Measurements from ENCODE around the gene IFITM2.

IFITM2 gene

DNA sequence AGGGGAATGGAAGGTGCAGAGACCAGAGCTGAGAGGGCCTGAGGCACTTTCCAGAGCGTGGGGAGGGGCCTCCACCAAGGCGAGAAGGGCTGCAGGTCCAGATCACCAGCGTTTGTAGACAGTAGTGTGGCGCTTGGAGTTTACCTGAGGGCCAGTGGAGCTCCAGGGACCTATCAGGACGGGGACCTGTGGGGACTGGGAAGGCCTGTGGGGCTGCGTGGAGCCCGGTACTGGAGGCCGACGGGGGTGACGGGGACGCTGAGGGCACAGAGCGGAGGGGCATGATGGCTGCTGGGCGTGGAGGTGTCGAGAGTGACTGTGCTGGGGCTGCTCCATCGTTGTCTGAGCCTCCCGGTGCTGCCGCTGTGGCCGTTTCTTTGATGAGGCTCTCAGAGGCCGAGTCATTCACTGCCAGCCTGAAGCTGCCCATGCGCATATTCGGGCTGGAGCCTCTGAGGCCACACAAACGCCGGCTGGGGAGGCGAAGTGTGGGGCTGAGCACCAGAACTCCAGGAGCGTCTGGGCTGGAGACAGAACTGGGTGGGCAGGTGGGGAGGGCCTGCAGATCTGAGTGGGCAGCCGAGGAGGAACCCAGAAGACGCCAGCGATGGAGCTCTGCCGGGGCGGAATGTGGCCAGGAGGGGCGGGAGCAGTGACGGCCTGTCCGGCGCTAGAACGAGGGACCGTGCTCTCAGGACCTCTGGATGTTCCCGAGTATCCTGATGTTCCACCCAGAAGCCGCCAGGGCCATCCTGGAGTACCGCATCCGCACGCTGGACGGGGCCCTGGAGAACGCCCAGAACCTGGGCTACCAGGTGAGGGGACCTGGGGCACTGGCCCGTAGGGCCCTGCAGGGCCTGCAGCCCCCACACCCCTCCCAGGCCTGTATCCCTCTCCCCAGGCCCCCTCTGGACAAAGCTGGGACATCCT, 16.1 kb upstream of the IFITM2 start:
- ChIA-PET POLR2A (no interaction called here), CTCF (no interaction called here)
- TF ChIP-seq, protein P1, sequence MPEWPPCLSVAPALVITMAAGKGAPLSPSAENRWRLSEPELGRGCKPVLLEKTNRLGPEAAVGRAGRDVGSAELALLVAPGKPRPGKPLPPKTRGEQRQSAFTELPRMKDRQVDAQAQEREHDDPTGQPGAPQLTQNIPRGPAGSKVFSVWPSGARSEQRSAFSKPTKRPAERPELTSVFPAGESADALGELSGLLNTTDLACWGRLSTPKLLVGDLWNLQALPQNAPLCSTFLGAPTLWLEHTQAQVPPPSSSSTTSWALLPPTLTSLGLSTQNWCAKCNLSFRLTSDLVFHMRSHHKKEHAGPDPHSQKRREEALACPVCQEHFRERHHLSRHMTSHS (tag by site-specific recombination; IDR thresholded peaks at IDR 0.05): no peak
- Histone ChIP-seq H3K9me3 (ENCODE audit: control insufficient read depth, insufficient read depth, low read depth, low read length) (no peaks in the 10 kb centered on the region), H3K36me3 (ENCODE audit: control insufficient read depth in 2 of 2, insufficient read depth in 1 of 2, low read length in 2 of 2) (peaks cover 0 to 32% of the 10 kb centered on the region in 2 experiments; a peak in 1 of 3 replicates), H3K4me3 (ENCODE audit: low read depth, low read length) (no peak overlapping the region), H3K27ac (ENCODE audit: extremely low read depth, low read depth, low read length) (no peak overlapping the region), H3K4me1 (ENCODE audit: control insufficient read depth, insufficient read depth, low read length) (no peaks in the 10 kb centered on the region)

DNA sequence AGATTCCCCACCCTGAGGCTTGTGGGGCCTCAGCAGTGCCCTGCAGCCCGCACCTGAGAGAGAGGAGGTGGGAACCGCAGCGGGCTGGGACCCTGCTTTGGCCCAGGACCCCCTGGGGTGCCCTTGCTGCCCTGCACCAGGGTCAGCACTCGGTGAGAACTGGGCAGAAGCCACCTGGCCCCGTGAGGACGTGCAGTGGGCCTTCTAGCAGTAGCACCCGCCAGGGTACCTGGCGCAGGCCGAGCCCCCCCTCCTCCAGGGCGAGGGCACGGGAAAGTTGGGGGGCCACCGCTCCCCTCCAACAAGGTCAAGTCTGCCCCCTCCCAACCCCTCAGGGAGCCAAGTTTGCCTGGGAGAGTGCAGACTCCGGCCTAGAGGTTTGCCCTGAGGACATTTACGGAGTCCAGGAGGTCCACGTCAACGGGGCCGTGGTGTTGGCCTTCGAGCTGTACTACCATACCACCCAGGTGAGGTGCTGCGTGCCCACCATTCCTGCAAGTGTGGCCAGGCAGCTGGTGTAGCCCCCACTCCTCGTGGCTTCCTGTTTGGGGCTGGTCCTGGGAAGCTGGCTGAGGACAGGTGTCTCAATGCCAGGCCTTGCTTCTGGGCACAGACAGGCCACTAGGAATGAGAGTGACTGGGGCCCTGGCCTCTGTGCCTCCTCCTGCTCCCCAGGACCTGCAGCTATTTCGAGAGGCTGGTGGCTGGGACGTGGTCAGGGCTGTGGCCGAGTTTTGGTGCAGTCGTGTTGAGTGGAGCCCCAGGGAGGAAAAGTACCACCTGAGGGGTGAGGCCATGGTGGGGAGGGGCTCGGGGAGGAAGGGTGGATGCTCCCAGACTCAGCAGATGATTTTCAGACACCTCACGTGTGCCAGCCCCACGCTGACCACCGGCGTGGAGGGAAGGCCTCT, 15.2 kb upstream of the IFITM2 start:
- TF ChIP-seq KLF7 (tag by site-specific recombination; IDR thresholded peaks at IDR 0.05; ENCODE audit: borderline replicate concordance) (no peak), ZNF664 (tag by site-specific recombination; IDR thresholded peaks at IDR 0.05) (no peak), ZXDB (tag by site-specific recombination; IDR thresholded peaks at IDR 0.05) (no peak), ZNF560 (tag by site-specific recombination; IDR thresholded peaks at IDR 0.05; ENCODE audit: borderline replicate concordance) (no peak), ZNF707 (tag by site-specific recombination; IDR thresholded peaks at IDR 0.05) (no peak), ZNF140 (tag by site-specific recombination; IDR thresholded peaks at IDR 0.05) (no peak), ZNF19 (tag by site-specific recombination; IDR thresholded peaks at IDR 0.05; ENCODE audit: low read depth) (no peak), ZNF146 (tag by site-specific recombination; IDR thresholded peaks at IDR 0.05) (no peak), ZNF76 (tag by site-specific recombination; IDR thresholded peaks at IDR 0.05; ENCODE audit: borderline replicate concordance, low read depth) (no peak), YY1 (tag by site-specific recombination; IDR thresholded peaks at IDR 0.05) (no peak), ZNF202 (tag by site-specific recombination; IDR thresholded peaks at IDR 0.05; ENCODE audit: borderline replicate concordance) (no peak)
- TF ChIP-seq, protein P2, sequence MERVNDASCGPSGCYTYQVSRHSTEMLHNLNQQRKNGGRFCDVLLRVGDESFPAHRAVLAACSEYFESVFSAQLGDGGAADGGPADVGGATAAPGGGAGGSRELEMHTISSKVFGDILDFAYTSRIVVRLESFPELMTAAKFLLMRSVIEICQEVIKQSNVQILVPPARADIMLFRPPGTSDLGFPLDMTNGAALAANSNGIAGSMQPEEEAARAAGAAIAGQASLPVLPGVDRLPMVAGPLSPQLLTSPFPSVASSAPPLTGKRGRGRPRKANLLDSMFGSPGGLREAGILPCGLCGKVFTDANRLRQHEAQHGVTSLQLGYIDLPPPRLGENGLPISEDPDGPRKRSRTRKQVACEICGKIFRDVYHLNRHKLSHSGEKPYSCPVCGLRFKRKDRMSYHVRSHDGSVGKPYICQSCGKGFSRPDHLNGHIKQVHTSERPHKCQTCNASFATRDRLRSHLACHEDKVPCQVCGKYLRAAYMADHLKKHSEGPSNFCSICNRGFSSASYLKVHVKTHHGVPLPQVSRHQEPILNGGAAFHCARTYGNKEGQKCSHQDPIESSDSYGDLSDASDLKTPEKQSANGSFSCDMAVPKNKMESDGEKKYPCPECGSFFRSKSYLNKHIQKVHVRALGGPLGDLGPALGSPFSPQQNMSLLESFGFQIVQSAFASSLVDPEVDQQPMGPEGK (tag by site-specific recombination; IDR thresholded peaks at IDR 0.05): no peak
- TF ChIP-seq, protein P3, sequence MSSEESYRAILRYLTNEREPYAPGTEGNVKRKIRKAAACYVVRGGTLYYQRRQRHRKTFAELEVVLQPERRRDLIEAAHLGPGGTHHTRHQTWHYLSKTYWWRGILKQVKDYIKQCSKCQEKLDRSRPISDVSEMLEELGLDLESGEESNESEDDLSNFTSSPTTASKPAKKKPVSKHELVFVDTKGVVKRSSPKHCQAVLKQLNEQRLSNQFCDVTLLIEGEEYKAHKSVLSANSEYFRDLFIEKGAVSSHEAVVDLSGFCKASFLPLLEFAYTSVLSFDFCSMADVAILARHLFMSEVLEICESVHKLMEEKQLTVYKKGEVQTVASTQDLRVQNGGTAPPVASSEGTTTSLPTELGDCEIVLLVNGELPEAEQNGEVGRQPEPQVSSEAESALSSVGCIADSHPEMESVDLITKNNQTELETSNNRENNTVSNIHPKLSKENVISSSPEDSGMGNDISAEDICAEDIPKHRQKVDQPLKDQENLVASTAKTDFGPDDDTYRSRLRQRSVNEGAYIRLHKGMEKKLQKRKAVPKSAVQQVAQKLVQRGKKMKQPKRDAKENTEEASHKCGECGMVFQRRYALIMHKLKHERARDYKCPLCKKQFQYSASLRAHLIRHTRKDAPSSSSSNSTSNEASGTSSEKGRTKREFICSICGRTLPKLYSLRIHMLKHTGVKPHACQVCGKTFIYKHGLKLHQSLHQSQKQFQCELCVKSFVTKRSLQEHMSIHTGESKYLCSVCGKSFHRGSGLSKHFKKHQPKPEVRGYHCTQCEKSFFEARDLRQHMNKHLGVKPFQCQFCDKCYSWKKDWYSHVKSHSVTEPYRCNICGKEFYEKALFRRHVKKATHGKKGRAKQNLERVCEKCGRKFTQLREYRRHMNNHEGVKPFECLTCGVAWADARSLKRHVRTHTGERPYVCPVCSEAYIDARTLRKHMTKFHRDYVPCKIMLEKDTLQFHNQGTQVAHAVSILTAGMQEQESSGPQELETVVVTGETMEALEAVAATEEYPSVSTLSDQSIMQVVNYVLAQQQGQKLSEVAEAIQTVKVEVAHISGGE (tag by site-specific recombination; conservative IDR thresholded peaks at IDR 0.05; ENCODE audit: low read depth): no peak
- TF ChIP-seq, protein P4, sequence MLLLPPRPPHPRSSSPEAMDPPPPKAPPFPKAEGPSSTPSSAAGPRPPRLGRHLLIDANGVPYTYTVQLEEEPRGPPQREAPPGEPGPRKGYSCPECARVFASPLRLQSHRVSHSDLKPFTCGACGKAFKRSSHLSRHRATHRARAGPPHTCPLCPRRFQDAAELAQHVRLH (tag by site-specific recombination; IDR thresholded peaks at IDR 0.05): no peak
- H3K4me3 ChIP-seq (ENCODE audit: low read depth, low read length): no peak overlapping the region
- H3K36me3 ChIP-seq (ENCODE audit: control insufficient read depth in 2 of 2, insufficient read depth in 1 of 2, low read length in 2 of 2): peaks cover 0 to 32% of the 10 kb centered on the region in 2 experiments; a peak in 1 of 3 replicates
- no peak overlapping the region for H3K27ac ChIP-seq (ENCODE audit: extremely low read depth, low read depth, low read length)
- H3K4me1 ChIP-seq (ENCODE audit: control insufficient read depth, insufficient read depth, low read length): no peaks in the 10 kb centered on the region
- ChIA-PET POLR2A (no interaction called here), CTCF (no interaction called here)
- no peaks in the 10 kb centered on the region for H3K9me3 ChIP-seq (ENCODE audit: control insufficient read depth, insufficient read depth, low read depth, low read length)
